ENCODE results near the gene APLF. TPM values are rescaled to one million over a fixed set of nuclear protein-coding genes. Genes with fewer than 3 reads are reported as not detected.
"Not testable (repeated sequence)": the region's sequence is repeated elsewhere in the genome, so short reads cannot be mapped to it uniquely, and the experiment has no call there.

Gene APLF
- total and polyA plus RNA-seq, 2 of the 8 experiments (the other 6 are each of a cell fraction or from before 2014, with no cell fraction given) = 4.4 to 7.3 TPM

GRCh38 chr2:68595493-68595785, 128.1 kb downstream of the APLF start:
- not testable (repeated sequence) for H3K9me3 ChIP-seq (ENCODE audit: insufficient read depth in 2 of 2, low read depth in 1 of 2, low read length in 1 of 2); H2BK15ac ChIP-seq (ENCODE audit: low read length); FAIRE-seq; H2AFZ ChIP-seq (ENCODE audit: low read length); H3K9ac ChIP-seq (replicated peaks in 1 of 4; ENCODE audit: extremely low read depth in 1 of 4, low read depth in 3 of 4, low read length in 3 of 4); H3K79me1 ChIP-seq (ENCODE audit: low read depth, low read length); DNase-seq (ENCODE audit: low read depth in 1 of 2, low spot score in 2 of 2); H4K8ac ChIP-seq (ENCODE audit: extremely low read depth, insufficient read depth, low read length); H4K5ac ChIP-seq (ENCODE audit: insufficient read length, low read depth, low read length); H3K4ac ChIP-seq (replicated peaks; ENCODE audit: insufficient read length, low read depth, low read length); H3K36me3 ChIP-seq (ENCODE audit: control insufficient read depth in 2 of 4, insufficient read depth in 4 of 4, low read length in 3 of 4); H2BK12ac ChIP-seq (ENCODE audit: low read depth, low read length); H3K27me3 ChIP-seq (replicated peaks in 1 of 4; ENCODE audit: control insufficient read depth in 3 of 4, extremely low read depth in 1 of 4, insufficient read depth in 3 of 4, low read length in 3 of 4); H3K23me2 ChIP-seq (ENCODE audit: low read depth, low read length); H4K91ac ChIP-seq (replicated peaks; ENCODE audit: insufficient read length, low read length); H4K20me1 ChIP-seq (replicated peaks in 1 of 2; ENCODE audit: control insufficient read depth in 1 of 2, insufficient read depth in 2 of 2, low read length in 2 of 2); H3K18ac ChIP-seq (ENCODE audit: extremely low read depth, low read length); H3K27ac ChIP-seq (ENCODE audit: low read depth, low read length); H2BK5ac ChIP-seq (ENCODE audit: low read depth, low read length); H2AK5ac ChIP-seq (ENCODE audit: low read depth, low read length); H2BK20ac ChIP-seq (ENCODE audit: low read length); H3K23ac ChIP-seq (ENCODE audit: insufficient read length); H3K4me1 ChIP-seq (replicated peaks in 1 of 4; ENCODE audit: control insufficient read depth in 3 of 4, insufficient read depth in 4 of 4, low read length in 3 of 4); H3K56ac ChIP-seq (replicated peaks; ENCODE audit: insufficient read length, low read depth, low read length); H3K4me3 ChIP-seq (ENCODE audit: extremely low read depth in 1 of 4, insufficient read depth in 2 of 4, low read depth in 3 of 4, low read length in 4 of 4); H3K79me2 ChIP-seq (ENCODE audit: control insufficient read depth in 1 of 2, insufficient read depth in 2 of 2, low read length in 2 of 2); H3K4me2 ChIP-seq (ENCODE audit: insufficient read depth in 1 of 2, low read depth in 2 of 2, low read length in 2 of 2); H2BK120ac ChIP-seq (replicated peaks; ENCODE audit: low read depth, low read length); H3K14ac ChIP-seq (ENCODE audit: insufficient read length)
- 76% methylated on average over 2 of the region's 2 CpGs; no CpG with 5 or more reads in 1 of the 2 experiments for WGBS, 2 experiments (ENCODE audit: extremely low coverage in 1 of 2, insufficient coverage in 1 of 2, insufficient read length in 1 of 2, insufficient replicate concordance in 2 of 2, low coverage in 1 of 2, low lambda C conversion rate in 2 of 2, missing lambda C conversion rate in 1 of 2)
- ChIA-PET CTCF (ENCODE audit: partially characterized antibody) (interaction anchor here (0.6 to 4.7 kb wide), 46 partner anchors 9 to 471 kb away, joined by 3 to 39 read pairs (median 4); partner anchors contain the start of gene ARHGAP25), POLR2A (ENCODE audit: partially characterized antibody) (interaction anchor here (1.3 kb wide), 1 partner anchor 48 kb away, joined by 6 read pairs; the partner anchor contains the start of gene PROKR1)

GRCh38 chr2:68600495-68600894, 133.1 kb downstream of the APLF start:
- H3K27me3 ChIP-seq (replicated peaks in 1 of 4; ENCODE audit: control insufficient read depth in 3 of 4, extremely low read depth in 1 of 4, insufficient read depth in 3 of 4, low read length in 3 of 4); H3K4me3 ChIP-seq (ENCODE audit: extremely low read depth in 1 of 4, insufficient read depth in 2 of 4, low read depth in 3 of 4, low read length in 4 of 4); H4K91ac ChIP-seq (replicated peaks; ENCODE audit: insufficient read length, low read length); H2BK20ac ChIP-seq (ENCODE audit: low read length); H3K4me1 ChIP-seq (replicated peaks in 1 of 4; ENCODE audit: control insufficient read depth in 3 of 4, insufficient read depth in 4 of 4, low read length in 3 of 4); H3K27ac ChIP-seq (ENCODE audit: low read depth, low read length); H3K9ac ChIP-seq (replicated peaks in 1 of 4; ENCODE audit: extremely low read depth in 1 of 4, low read depth in 3 of 4, low read length in 3 of 4); DNase-seq (ENCODE audit: low read depth in 1 of 2, low spot score in 2 of 2); H3K23me2 ChIP-seq (ENCODE audit: low read depth, low read length); H3K14ac ChIP-seq (ENCODE audit: insufficient read length); H4K5ac ChIP-seq (ENCODE audit: insufficient read length, low read depth, low read length); H2AK5ac ChIP-seq (ENCODE audit: low read depth, low read length); H3K4me2 ChIP-seq (ENCODE audit: insufficient read depth in 1 of 2, low read depth in 2 of 2, low read length in 2 of 2); H2BK120ac ChIP-seq (replicated peaks; ENCODE audit: low read depth, low read length); H2BK12ac ChIP-seq (ENCODE audit: low read depth, low read length); H3K23ac ChIP-seq (ENCODE audit: insufficient read length); H3K18ac ChIP-seq (ENCODE audit: extremely low read depth, low read length); H4K8ac ChIP-seq (ENCODE audit: extremely low read depth, insufficient read depth, low read length); H3K36me3 ChIP-seq (ENCODE audit: control insufficient read depth in 2 of 4, insufficient read depth in 4 of 4, low read length in 3 of 4); H2BK5ac ChIP-seq (ENCODE audit: low read depth, low read length); H2AFZ ChIP-seq (ENCODE audit: low read length); H3K9me3 ChIP-seq (ENCODE audit: insufficient read depth in 2 of 2, low read depth in 1 of 2, low read length in 1 of 2); H2BK15ac ChIP-seq (ENCODE audit: low read length); H3K4ac ChIP-seq (replicated peaks; ENCODE audit: insufficient read length, low read depth, low read length); H3K56ac ChIP-seq (replicated peaks; ENCODE audit: insufficient read length, low read depth, low read length); FAIRE-seq; H4K20me1 ChIP-seq (replicated peaks in 1 of 2; ENCODE audit: control insufficient read depth in 1 of 2, insufficient read depth in 2 of 2, low read length in 2 of 2); POLR2A ChIA-PET (ENCODE audit: partially characterized antibody); H3K79me1 ChIP-seq (ENCODE audit: low read depth, low read length); H3K79me2 ChIP-seq (ENCODE audit: control insufficient read depth in 1 of 2, insufficient read depth in 2 of 2, low read length in 2 of 2): not testable (repeated sequence)
- CTCF ChIA-PET (ENCODE audit: partially characterized antibody) = interaction anchor here (1.0 to 1.4 kb wide), 2 partner anchors 10 to 109 kb away, joined by 3 read pairs; no protein-coding TSS in a partner anchor
- 96% methylated on average over 3 of the region's 3 CpGs; no CpG with 5 or more reads in 1 of the 2 experiments for WGBS, 2 experiments (ENCODE audit: extremely low coverage in 1 of 2, insufficient coverage in 1 of 2, insufficient read length in 1 of 2, insufficient replicate concordance in 2 of 2, low coverage in 1 of 2, low lambda C conversion rate in 2 of 2, missing lambda C conversion rate in 1 of 2)
